GM18870 (cell line): Measurements from ENCODE around the gene UCKL1.
A peak's percentile ranks its signal among the peaks of the same experiment; 100 is the strongest.
"Not testable (repeated sequence)": the region's sequence is repeated elsewhere in the genome, so short reads cannot be mapped to it uniquely, and the experiment has no call there.

Experiments
- ATAC-seq: cut with Tn5 transposase; IDR thresholded peaks from one replicate; pipeline ENCODE4 v1.9.1; 2021; ENCODE audit warnings: moderate library complexity; ENCODE audit not compliant: unreplicated experiment

UCKL1 gene

GRCh38 chr20:63955827-63956663 lies at the start of gene UCKL1:
UCKL1 (minus strand) TSS chr20:63956416; CDS start chr20:63956372, 44 bp downstream.
- peak; percentile 45 for ATAC-seq

GRCh38 chr20:64005394-64005793 lies 49.2 kb upstream of the UCKL1 start:
- no peak for ATAC-seq

GRCh38 chr20:64003960-64004725 lies 47.9 kb upstream of the UCKL1 start:
- ATAC-seq, result no peak

- ATAC-seq, result no peak
These were observed 45.4 kb upstream of the UCKL1 start for GRCh38 chr20:64001607-64002011.

- ATAC-seq, result no peak
These were observed 44.7 kb upstream of the UCKL1 start for GRCh38 chr20:64000906-64001305.

GRCh38 chr20:63982937-63983336 lies 26.7 kb upstream of the UCKL1 start:
- ATAC-seq, result no peak

GRCh38 chr20:63980806-63981728 lies 24.9 kb upstream of the UCKL1 start, which contains the start of gene PRPF6:
PRPF6 (plus strand) TSS chr20:63981132; CDS start chr20:63981246, 114 bp downstream.
- ATAC-seq, result peak; percentile 38

- ATAC-seq, result peak; percentile 8
These were observed 24.1 kb upstream of the UCKL1 start for GRCh38 chr20:63980317-63980805.

- no peak for ATAC-seq
These were observed 23.5 kb upstream of the UCKL1 start, which contains the start of gene SAMD10 for GRCh38 chr20:63979557-63980316. SAMD10 (minus strand) TSS chr20:63979642; CDS start chr20:63979467, 175 bp downstream.

GRCh38 chr20:63979229-63979556 lies 23.0 kb upstream of the UCKL1 start:
- ATAC-seq, result no peak

- no peak for ATAC-seq
These were observed 22.4 kb upstream of the UCKL1 start for GRCh38 chr20:63978319-63979228.

- no peak for ATAC-seq
These were observed 21.6 kb upstream of the UCKL1 start for GRCh38 chr20:63977739-63978276.

GRCh38 chr20:63976980-63977738 lies 20.9 kb upstream of the UCKL1 start:
- no peak for ATAC-seq

GRCh38 chr20:63976511-63976910 lies 20.3 kb upstream of the UCKL1 start:
- ATAC-seq, result not testable (repeated sequence)

GRCh38 chr20:63974402-63975200 lies 18.4 kb upstream of the UCKL1 start:
- ATAC-seq, result no peak

- no peak for ATAC-seq
These were observed 17.6 kb upstream of the UCKL1 start for GRCh38 chr20:63973636-63974401.
